ENCODE data around the gene MRGPRG. TPM values are rescaled to one million over a fixed set of nuclear protein-coding genes. Genes with fewer than 3 reads are reported as not detected.

The MRGPRG gene
- total and polyA plus RNA-seq, 2 of the 4 experiments (the other 2 are of a cell fraction): not detected

DNA sequence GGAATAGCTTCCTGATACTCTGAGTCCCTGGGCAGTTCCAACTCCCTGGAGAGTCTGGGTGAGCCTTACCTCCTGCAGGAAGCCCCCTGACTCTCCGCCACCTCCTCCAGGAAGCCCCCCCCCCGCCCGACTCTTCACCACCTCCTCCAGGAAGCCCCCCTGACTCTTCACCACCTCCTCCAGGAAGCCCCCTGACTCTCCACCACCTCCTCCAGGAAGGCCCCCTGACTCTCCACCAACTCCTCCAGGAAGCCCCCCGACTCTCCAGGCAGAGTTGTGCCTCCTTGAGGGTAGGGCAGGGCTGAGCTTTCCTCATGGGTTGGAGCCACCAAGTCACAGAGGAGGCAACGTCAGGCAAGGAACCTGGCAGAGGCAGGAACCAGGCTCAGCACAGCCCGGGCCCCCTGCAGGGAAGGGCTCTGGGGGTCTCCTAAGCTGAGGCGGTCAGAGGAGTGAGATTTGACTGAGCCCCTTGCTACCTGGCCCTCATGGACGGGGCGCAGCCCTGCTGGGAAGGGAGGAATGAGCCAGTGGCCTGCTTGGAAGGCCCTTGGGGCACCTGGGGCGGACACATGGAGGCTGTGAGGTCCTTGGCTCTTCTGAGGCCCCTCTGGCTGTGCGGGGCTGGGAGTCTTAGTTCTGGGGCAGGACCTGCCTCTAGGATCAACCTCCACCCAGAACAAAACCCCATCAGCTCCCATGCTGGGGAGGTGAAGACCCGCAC lies 18.1 kb downstream of the MRGPRG start:
- no peaks in the 10 kb centered on the region for H3K79me1 ChIP-seq (ENCODE audit: low read depth in 1 of 2, low read length in 2 of 2)
- BruUV-seq (replicated peaks): no TSS peak
- H3K4me1 ChIP-seq (ENCODE audit: control insufficient read depth, insufficient read depth, low read length): no peaks in the 10 kb centered on the region; the same call in 1 of the 2 replicates
- peak overlapping the region; percentile 32 for H2AFZ ChIP-seq (replicated peaks; ENCODE audit: low read length, poor library complexity)
- no peak overlapping the region for H2AK9ac ChIP-seq (replicated peaks; ENCODE audit: low read depth, low read length, poor library complexity)
- H3K23ac ChIP-seq (ENCODE audit: low read depth, low read length): no peak overlapping the region
- ATAC-seq (ENCODE audit: low read depth) (no peak), DNase-seq (no peak)
- WGBS, 2 experiments (ENCODE audit: extremely low coverage in 2 of 2, insufficient read length in 1 of 2): 0% methylated on average over 1 of the region's 12 CpGs; no CpG with 5 or more reads in 1 of the 2 experiments
- H4K91ac ChIP-seq (ENCODE audit: insufficient read depth, low read depth, low read length): no peak overlapping the region
- no peak overlapping the region for H3K4me3 ChIP-seq (ENCODE audit: insufficient read depth, low read depth, low read length)
- H3K18ac ChIP-seq (ENCODE audit: low read depth, low read length): no peak overlapping the region
- ChIA-PET POLR2A (ENCODE audit: unreplicated experiment) (no interaction called here), CTCF (no interaction called here)
- H3K36me3 ChIP-seq (ENCODE audit: control insufficient read depth, insufficient read depth, low read length): no peaks in the 10 kb centered on the region
- no peaks in the 10 kb centered on the region for H3K9me1 ChIP-seq (ENCODE audit: insufficient read depth, low read length)
- no peak overlapping the region for H2BK5ac ChIP-seq (ENCODE audit: low read depth, low read length, poor library complexity, severe bottlenecking)
- H3K9ac ChIP-seq (ENCODE audit: low read depth, low read length): no peak overlapping the region
- H3K4ac ChIP-seq (ENCODE audit: low read depth, low read length): no peak overlapping the region
- intact Hi-C loops (cut with micrococcal nuclease) (no loop called here), in situ Hi-C loops (cut with MboI; ENCODE audit: low sequenced_read_pairs) (no loop called here), dilution Hi-C loops (cut with HindIII; ENCODE audit: low sequenced_read_pairs, unreplicated experiment) (no loop called here)
- no peak overlapping the region for H3K4me2 ChIP-seq (ENCODE audit: low read depth, low read length)
- no peak overlapping the region for H2BK20ac ChIP-seq (ENCODE audit: low read depth, low read length)
- H4K20me1 ChIP-seq (ENCODE audit: insufficient read depth, low read length): no peaks in the 10 kb centered on the region
- no peak overlapping the region for H2BK15ac ChIP-seq (ENCODE audit: low read depth, low read length)
- no peak overlapping the region for H2AK5ac ChIP-seq (ENCODE audit: low read depth, low read length)
- TF ChIP-seq CEBPB (IDR thresholded peaks at IDR 0.05; ENCODE audit: low read depth, low read length) (no peak), POLR2A (IDR thresholded peaks at IDR 0.05; ENCODE audit: low read depth, low read length) (no peak), RFX5 (IDR thresholded peaks at IDR 0.05; ENCODE audit: low read depth, low read length) (no peak), MAZ (IDR thresholded peaks at IDR 0.05; ENCODE audit: borderline replicate concordance, low read depth, low read length) (no peak), MAFK (IDR thresholded peaks at IDR 0.05; ENCODE audit: low read depth, low read length) (no peak), CHD1 (IDR thresholded peaks at IDR 0.05; ENCODE audit: low read depth, low read length) (no peak), MXI1 (IDR thresholded peaks at IDR 0.05; ENCODE audit: borderline replicate concordance, low read depth, low read length) (no peak), BHLHE40 (IDR thresholded peaks at IDR 0.05; ENCODE audit: low read depth, low read length) (no peak), FOS (IDR thresholded peaks at IDR 0.05; ENCODE audit: low read depth, low read length) (no peak), NFE2L2 (IDR thresholded peaks at IDR 0.05; ENCODE audit: low read depth, low read length) (no peak), RAD21 (IDR thresholded peaks at IDR 0.05; ENCODE audit: low read length) (no peak), SMC3 (IDR thresholded peaks at IDR 0.05; ENCODE audit: low read depth, low read length) (no peak), RCOR1 (IDR thresholded peaks at IDR 0.05; ENCODE audit: insufficient replicate concordance, low read length) (no peak)
- TF ChIP-seq, protein P1, sequence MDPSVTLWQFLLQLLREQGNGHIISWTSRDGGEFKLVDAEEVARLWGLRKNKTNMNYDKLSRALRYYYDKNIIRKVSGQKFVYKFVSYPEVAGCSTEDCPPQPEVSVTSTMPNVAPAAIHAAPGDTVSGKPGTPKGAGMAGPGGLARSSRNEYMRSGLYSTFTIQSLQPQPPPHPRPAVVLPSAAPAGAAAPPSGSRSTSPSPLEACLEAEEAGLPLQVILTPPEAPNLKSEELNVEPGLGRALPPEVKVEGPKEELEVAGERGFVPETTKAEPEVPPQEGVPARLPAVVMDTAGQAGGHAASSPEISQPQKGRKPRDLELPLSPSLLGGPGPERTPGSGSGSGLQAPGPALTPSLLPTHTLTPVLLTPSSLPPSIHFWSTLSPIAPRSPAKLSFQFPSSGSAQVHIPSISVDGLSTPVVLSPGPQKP (IDR thresholded peaks at IDR 0.05; ENCODE audit: borderline replicate concordance, low read depth, low read length): no peak
- TF ChIP-seq, protein P2, sequence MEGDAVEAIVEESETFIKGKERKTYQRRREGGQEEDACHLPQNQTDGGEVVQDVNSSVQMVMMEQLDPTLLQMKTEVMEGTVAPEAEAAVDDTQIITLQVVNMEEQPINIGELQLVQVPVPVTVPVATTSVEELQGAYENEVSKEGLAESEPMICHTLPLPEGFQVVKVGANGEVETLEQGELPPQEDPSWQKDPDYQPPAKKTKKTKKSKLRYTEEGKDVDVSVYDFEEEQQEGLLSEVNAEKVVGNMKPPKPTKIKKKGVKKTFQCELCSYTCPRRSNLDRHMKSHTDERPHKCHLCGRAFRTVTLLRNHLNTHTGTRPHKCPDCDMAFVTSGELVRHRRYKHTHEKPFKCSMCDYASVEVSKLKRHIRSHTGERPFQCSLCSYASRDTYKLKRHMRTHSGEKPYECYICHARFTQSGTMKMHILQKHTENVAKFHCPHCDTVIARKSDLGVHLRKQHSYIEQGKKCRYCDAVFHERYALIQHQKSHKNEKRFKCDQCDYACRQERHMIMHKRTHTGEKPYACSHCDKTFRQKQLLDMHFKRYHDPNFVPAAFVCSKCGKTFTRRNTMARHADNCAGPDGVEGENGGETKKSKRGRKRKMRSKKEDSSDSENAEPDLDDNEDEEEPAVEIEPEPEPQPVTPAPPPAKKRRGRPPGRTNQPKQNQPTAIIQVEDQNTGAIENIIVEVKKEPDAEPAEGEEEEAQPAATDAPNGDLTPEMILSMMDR (conservative IDR thresholded peaks at IDR 0.05; ENCODE audit: low read depth, low read length): no peak
- TF ChIP-seq, protein P3, sequence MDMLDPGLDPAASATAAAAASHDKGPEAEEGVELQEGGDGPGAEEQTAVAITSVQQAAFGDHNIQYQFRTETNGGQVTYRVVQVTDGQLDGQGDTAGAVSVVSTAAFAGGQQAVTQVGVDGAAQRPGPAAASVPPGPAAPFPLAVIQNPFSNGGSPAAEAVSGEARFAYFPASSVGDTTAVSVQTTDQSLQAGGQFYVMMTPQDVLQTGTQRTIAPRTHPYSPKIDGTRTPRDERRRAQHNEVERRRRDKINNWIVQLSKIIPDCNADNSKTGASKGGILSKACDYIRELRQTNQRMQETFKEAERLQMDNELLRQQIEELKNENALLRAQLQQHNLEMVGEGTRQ (IDR thresholded peaks at IDR 0.05; ENCODE audit: low read depth, low read length): no peak
- H3K56ac ChIP-seq (ENCODE audit: extremely low read depth, insufficient read depth, low read length): no peak overlapping the region
- H3K14ac ChIP-seq (replicated peaks; ENCODE audit: low read depth, low read length): no peak overlapping the region
- no peak overlapping the region for H2BK120ac ChIP-seq (ENCODE audit: low read depth, low read length)
- H3K27me3 ChIP-seq (ENCODE audit: control insufficient read depth, insufficient read depth, low read length): peaks cover 87% of the 10 kb centered on the region
- no peak overlapping the region for H4K5ac ChIP-seq (ENCODE audit: low read depth, low read length)
- H4K8ac ChIP-seq (ENCODE audit: low read depth in 2 of 2, low read length in 2 of 2): no peak overlapping the region
- H3K27ac ChIP-seq (ENCODE audit: insufficient read depth, low read length): no peak overlapping the region
- H3K9me3 ChIP-seq (ENCODE audit: control insufficient read depth, insufficient read depth, low read length): no peaks in the 10 kb centered on the region

All from IMR-90 (cell line).